ENCODE measurements around the gene CEPT1.

Gene CEPT1

DNA sequence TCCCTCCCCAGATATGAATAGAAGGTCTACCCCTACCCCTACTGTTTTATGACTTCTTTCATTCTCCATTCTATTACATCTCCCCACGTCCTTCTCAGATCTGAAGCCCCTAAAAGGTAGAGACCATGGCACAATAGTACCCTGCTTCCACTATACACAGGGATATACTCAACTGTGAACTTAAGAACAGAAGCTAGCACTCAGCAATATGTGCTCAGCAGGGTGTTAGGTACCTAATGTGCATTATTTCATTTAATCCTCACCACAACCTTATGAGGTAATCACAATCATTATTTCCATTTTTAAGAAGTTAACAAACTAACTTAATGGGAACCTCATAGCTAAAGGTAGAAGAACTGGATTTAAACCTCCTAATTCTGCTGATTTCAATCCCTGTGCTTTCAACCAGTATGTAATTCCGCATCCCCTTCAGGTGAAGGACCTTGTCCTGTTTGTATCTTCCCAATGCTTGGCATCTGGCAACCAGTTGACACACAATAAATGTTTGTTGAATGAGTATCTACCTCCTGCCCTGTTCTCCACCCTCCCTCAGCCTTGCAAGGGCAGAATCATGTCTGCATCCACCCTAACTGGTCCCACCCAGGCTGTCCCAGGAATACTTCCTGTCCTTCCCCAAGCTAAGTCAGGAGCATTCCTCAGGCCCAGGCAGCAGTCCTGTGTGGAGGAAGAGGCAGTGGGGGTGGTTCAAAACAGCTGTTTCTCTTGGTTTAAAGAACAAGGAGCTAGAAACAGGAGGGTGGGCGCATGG lies 53.9 kb downstream of the CEPT1 start:
- no peak for DNase-seq

DNA sequence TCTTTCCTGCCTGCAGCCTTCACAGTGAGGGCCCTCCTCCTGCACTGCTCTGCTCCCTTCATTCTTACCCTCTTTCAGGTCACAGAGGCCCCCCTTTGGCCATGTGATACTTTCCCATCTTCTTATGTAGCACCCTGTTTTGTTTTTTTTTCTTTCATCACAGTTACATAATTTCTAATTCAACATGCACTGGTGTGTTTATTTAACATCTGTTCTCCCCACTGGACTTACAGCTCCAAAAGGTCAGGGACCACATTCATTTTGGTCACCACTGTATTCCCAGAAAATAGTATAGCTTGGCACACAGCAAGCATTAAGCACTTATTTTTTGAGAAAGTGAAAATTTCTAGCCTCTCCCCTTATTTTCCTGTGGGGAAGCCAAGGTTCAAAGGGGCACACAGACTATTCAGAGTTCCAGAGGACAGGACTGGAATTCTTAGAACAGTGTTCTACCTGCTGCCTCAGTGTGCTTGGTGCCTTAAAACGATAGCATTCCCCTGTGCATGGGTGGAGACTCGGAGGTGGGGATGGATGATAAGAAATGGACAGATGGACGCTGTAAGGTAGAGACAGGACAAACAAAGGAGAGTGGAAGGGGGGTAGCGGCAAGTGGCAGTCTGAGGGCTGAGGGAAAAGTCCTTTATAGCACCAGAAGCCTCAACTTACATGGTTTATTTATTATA lies 55.1 kb downstream of the CEPT1 start:
- DNase-seq: no peak

- no peak for DNase-seq
These were observed 56.2 kb downstream of the CEPT1 start for GRCh38 chr1:111196213-111196612.

DNA sequence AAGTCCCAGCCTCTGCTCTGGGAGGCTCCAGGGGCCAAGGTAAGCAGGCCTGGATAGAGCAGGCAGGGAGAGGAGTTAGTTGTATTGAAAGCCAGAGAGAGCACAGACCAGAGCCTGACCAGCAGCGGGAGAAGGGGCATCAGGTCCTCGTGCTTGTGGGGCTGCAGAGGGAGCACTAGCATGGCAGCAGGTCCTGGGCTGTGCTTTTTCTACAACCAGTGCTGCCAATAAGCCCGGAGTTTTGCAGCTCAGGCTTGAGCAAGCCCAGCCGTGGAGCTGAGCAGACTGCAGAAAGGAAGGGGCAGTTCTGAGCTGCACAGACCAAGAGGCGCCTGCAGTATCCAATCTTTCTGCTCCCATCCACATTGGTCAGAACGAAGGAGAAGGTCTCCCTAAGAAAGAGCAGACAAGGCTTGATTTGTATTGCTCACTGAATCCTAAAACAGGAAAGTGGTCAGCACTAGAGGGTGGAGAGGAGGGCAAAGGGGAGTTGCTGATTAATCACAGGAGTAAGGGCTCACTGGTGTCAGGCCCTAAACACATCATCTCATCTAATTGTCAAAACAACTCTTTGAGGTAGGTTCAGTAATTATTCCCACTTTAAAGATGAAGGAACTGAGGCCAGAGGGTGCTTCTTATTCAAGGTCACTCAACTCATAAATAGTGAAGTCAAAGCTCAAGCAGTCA lies 57.7 kb downstream of the CEPT1 start:
- no peak for DNase-seq

- no peak for DNase-seq
These were observed 58.8 kb downstream of the CEPT1 start for GRCh38 chr1:111198836-111199235.

GRCh38 chr1:111199329-111199728 lies 59.3 kb downstream of the CEPT1 start:
- no peak for DNase-seq

- peak; percentile 80 for DNase-seq
These were observed 60.1 kb downstream of the CEPT1 start, which contains the start of gene DENND2D for GRCh38 chr1:111199881-111200801. Gene DENND2D, minus strand, starts transcription at chr1:111200646. Its CDS starts 187 bp downstream, at chr1:111200459.

GRCh38 chr1:111200802-111201161 lies 60.8 kb downstream of the CEPT1 start:
- no peak for DNase-seq

DNA sequence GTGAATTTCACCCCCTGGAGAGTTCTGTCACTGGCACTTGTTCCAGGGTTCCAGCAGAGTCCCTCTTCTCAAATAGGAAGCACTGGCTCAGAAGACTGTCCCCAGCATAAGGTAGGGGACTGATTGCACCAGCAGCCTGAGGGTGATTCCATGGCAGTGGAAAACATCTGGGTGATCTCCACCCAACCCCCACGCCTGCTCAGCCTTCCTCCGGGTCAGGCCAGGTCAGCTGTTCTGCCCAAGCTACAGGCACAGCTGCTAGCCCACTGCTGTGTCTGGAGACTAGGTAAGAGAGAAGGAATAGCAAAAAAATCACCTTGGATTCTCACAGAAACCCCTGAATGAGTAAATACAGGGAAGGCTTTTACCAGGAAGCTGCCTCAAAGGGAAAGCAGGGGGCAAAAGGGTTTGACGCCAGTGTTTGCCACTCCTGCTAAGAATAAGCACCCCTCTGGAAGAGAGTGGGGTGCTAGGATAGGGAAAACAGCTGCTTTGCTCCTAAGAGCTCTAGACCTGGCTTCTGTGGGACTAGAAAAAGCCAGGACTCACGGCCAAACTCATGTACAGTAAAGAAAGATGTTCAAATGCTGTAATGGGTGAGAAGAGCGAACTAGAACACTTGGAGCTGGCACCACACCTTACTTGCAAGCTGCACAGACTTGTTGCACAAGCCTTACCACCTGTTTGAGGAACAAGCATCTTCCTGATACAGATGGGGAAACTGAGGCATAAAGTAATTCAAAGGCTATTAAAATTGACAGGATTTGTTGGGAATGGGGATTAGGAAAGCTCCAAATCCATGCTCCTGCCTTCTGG lies 61.5 kb downstream of the CEPT1 start:
- no peak for DNase-seq

GRCh38 chr1:111202366-111202706 lies 62.3 kb downstream of the CEPT1 start:
- no peak for DNase-seq

DNA sequence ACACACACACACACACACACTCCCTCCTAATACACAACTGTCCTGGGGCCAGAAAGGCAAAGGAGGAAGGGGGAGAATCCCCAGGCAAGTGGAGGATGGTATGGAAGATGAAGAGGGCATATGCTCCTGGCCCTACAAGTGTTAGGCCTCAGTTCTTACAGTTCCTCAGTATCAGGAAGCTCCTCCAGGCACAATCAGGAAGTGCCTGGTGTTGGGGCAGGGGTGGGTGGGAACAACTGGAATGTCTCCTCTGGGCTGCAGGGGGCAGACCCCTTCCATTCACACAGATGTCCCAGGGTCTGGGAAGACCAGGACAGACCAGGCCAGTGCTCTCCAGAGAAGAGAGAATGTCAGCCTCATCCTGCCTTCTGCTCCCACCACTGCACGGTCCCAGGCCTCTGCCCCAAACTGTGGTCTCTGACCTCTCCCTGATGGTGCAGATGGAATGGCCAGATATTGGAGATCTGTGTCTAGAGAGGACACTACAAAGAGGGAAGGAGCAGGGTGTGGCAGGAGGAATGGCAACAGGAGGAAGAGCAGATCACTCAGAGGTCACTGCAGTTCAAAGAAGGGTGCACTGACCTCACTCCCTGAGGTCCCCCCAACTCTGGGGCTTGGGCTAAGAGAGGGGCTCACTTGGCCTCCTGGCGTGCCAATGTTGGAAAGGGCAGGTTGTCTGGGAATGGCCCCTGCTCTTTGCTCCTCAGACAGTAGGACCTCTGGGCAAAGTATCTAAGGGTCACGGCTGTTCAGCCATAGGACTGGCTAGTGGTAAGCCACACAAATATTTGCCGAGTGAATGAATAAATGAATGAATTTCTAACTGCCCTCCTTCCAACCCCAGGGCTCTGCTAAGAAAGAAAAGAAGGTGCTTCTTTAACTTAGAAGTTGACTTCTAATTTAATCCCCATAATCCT lies 62.9 kb downstream of the CEPT1 start:
- no peak for DNase-seq

DNA sequence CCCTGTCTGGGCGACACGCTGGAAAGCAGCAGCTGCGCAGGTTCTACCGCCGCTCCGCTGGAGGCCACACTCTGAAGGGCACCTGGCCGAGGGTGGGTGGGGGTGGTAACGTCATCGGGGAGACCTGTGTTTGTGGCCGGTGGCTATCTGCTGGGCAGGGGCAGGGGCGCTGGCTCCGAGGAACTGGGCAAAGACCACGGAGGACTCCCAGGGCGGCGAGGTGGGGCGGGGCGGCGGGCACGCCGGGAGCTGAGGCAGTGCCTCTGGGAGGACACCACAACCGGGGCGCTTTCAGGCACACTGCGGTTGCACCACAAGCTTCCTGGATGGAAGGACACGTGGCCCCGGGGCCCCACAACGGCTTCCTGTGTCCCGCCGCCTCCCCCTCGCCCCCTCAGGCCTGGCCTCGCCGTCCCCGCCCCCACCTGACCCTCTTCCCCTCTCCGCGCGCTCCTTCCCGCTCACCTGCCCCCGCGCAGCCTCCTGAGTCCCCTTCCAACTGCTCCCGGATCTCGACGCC lies 63.7 kb downstream of the CEPT1 start:
- DNase-seq: peak; percentile 90

DNA sequence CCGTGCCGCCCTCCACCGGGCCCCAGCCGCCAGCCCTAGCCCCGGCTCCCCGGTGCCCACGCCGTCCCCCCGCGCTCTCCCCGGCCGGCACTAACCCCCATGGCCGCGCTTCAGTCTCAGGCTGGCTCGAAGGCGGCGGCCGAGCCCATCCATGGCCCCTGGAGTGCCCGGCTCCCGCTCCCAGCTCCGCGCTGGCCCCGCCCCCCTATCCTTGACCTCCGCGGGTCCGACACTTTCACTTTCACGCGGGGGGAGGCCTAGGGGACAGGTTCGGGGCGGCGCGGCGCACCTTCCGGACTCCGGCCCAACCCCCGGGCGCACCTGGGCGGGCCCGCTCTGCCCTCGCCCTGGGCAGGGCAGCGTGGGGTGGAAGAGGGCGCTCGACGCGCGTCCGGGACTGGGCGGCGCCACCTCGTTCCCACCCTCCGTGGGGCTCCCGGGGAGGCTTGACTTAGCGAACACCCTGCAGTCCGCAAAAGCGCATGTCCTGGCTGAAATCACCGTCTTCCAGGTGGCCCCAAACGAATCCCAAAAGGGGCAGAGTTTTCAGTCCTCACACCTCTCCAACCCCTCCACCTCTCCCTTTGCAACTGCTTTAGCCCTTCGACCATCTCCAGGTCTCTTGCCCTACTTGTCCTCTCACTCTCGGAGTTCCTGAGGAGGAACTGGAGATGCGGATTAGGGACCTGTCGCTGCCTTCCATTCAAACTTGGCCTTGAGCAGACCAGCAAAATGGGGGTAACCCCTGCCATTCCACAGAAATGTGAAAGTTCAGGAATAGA lies 64.4 kb downstream of the CEPT1 start:
- DNase-seq: peak; percentile 82

DNA sequence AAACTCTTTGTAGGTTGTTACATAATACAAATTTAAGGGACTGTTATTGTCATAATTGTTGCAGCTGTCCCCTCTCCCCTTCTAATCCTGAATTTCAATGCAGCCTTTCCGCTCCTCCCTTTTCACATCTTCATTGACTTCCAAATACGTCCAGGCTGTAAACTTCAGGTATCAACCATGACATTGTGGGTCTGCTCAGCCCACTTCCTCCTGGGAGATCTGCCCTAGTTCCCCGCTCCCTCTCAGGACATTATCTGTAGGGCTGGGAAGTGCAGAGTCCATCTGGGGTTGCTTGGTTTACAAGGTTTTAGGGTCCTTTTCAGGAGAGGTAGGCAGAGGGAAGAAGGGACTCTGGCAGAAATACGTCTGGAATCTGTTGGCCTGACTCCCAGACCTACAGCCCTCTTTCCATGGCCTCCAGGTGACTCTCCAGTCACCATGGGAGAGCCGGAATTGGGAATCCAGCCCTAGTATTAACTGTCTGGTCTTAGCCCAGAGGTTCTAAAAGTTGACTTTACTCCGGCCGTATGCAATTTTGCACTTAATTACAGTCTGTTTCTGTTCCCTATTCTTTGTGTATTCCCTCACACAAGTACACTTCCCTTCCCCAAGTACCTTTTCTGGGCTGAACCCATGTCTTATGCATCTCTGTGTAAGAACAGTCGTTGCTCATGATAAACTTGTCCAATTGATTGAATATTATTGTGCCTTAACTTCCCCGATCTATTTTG lies 65.1 kb downstream of the CEPT1 start:
- DNase-seq: no peak

- DNase-seq: no peak
These were observed 65.7 kb downstream of the CEPT1 start for GRCh38 chr1:111205714-111206050.

GRCh38 chr1:111208921-111209320 lies 68.9 kb downstream of the CEPT1 start:
- no peak for DNase-seq

DNA sequence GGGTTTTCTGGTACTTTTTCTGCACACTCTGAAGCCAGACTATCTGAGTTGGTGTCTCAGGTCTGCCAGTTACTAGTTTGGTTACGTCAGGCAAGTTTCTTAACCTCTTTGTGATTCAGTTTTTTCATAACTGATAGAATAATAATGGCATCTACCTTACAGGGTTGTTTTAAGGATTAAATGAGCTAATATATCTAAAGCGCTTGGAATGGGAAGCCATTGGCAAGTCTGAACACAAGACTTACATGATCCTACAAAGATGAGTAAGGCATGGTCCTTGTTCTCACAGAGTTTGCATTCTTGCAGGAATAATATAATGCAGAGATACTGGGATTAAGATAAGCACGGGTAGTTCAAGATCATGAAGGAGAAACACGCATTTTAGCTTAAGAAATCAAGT lies 69.6 kb downstream of the CEPT1 start:
- DNase-seq: no peak

DNA sequence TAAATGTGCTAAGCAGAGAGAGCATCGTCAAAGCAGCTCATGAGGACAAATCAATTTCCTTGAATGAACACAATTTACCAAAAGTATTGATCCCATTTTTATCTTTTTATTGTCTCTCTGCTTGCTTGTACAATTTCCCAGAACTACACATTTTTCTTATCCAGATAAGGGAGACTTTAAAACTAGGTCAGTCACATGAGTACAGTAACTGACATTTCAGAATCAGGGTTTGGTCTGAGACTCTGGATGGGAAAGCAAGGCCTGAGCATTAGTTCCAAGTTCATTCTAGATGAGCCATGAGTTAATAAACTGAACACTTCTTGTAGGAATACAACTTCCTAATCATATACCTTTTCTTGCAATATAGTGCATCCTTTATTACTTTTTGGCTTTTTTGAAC lies 71.9 kb downstream of the CEPT1 start:
- DNase-seq: no peak

- DNase-seq: no peak
These were observed 72.8 kb downstream of the CEPT1 start for GRCh38 chr1:111212634-111213335.
